HG02623 (cell line): Measurements from ENCODE around the gene CHD5.
"Not testable (repeated sequence)": the region's sequence is repeated elsewhere in the genome, so short reads cannot be mapped to it uniquely, and the experiment has no call there.

ENCODE experiments used
- ATAC-seq: cut with Tn5 transposase; IDR thresholded peaks from one replicate; pipeline ENCODE4 v1.9.1; 2021; ENCODE audit warnings: moderate library complexity; ENCODE audit not compliant: unreplicated experiment

CHD5 gene

DNA sequence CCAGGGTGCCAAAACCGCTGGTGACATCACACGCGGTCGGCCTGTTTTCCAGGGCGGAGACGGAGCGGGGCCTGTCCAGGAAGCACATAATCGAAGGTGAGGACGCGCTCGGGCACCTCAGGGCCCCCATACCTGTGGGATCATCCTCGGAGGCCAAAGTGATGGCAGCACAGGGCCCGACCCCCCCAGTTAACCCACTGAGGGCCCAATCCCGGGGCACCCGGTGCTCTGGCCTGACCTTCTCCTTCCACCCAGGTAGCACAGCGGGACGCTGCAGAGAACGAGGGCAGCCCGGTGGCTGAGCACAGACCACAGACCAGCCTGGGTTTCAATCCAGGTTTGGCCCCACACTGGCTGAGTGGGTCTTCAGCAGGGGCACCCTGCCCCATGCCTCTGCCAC lies 91.2 kb downstream of the CHD5 start:
- ATAC-seq, result no peak

DNA sequence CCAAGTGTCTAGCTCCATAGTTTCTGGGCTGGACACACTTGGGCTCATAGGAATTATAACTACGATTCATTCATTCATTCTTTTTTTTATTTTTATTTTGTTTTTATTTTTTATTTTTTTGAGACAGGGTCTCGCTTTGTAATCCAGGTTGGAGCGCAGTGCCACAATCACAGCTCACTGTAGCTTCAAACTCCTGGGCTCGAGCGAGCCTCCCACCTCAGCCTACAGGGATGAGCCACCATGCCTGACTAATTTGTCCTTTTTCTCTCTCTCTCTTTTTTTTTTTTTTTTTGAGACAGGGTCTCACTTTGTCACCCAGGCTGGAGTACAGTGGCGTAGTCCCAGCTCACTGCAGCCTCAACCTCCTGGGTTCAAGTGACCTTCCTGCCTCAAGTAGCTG lies 92.2 kb downstream of the CHD5 start:
- ATAC-seq, result no peak

DNA sequence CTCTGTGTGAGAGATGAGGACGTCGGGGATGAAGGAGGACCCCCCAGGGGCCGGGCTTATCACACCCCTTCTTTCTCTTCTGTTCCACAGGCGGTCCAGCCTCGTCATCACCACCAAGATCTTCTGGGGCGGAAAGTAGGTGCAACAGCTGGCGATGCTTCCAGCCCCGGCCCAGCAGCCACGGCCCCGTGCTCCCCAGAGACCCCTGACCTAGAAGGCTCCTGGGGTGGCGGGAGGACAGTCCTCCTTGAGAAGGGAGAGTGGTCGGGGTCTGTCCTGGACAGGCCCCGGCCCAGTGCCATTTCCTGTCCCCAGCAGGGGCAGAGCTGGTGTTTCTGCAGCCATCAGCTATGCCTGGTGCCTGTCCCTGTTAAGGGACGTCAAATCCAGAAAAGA lies 92.7 kb downstream of the CHD5 start:
- no peak for ATAC-seq

GRCh38 chr1:6086762-6087376 lies 93.3 kb downstream of the CHD5 start:
- no peak for ATAC-seq

GRCh38 chr1:6086358-6086757 lies 93.8 kb downstream of the CHD5 start:
- no peak for ATAC-seq

DNA sequence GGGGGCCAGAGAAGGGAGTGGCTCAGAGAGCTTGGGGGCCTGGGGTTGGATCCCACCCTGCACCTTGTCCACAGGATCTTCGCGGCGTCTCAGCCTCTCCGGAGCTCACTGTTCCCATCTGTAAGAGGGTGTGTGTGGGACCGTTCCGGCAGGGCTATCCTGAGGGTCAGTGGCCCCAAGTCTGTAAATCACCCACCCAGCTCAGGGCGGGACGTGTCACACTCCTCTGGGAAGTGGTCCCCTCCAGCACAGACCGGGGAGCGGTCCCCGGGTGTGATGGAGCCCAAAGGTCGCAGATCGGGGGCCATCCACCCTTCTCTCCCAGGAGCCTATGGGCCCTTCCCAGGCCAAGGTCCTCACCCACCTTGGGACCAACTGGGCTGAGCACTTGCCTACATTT lies 94.5 kb downstream of the CHD5 start:
- ATAC-seq, result no peak

DNA sequence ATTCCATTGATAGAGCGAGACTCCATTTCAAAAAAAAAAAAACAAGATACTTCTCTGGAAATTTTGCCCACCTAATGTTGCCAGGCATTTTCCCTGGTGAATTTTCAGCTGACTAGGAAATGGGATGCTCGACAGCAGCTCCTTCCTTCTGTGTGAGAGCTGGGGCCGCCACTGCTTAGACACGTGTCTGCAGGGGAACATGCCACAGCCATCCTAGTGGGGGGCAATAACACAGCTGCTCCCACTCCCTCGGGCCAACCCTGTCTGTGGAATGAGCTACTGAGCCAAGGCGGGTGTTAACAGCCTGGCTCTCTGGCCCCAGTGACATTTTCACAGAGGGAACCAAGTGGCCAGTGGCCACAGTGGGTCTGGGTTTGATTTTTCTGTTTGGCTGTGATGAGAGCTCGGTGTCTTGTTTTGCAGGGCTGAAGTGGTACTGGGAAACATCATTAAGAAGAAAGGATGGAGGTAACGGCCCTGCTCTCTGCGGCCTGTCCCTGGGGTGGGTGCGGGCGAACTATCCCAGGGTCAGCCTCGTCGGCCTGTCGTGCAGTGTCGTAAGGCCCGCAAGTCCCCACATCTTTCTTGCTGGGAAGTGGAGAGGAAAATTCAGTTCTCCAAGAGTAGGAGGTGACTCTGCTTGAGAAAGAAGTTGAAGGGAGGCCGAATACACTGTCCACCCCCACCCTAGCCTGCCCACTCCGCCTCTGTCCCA lies 95.2 kb downstream of the CHD5 start:
- no peak for ATAC-seq

DNA sequence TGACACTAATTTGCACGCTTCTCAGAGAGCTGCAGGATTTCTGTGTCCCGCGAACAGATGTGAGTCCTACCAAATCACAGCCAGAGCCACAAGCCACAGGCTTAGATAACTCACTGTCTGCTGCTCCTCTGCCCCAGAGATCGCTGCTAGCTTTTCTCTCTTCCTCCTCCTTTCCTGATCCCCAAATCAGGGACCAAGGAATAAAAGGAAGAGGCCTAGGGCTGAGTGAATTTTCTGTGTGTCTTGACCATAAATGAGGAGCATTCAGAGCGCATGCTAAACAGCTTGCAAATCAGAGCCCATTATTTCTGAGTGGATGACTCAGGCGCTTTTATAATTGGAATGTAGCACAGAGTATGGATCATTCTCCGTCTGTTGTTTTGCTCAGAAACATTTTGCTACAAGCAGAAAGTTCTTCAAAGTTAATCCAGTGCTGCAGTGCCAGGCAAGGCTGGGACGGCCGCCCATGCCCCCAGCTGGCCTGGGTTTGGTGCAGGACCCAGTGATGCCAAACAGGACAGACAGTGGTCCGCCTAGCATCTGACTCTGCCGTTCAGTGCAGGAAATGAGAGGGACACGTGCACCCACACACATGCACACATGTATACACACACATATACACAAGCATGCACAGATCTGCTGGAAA lies 96.2 kb downstream of the CHD5 start:
- ATAC-seq, result no peak

GRCh38 chr1:6083385-6083784 lies 96.7 kb downstream of the CHD5 start:
- ATAC-seq, result no peak

- ATAC-seq, result no peak
These were observed 97.6 kb downstream of the CHD5 start for GRCh38 chr1:6082430-6082971.

DNA sequence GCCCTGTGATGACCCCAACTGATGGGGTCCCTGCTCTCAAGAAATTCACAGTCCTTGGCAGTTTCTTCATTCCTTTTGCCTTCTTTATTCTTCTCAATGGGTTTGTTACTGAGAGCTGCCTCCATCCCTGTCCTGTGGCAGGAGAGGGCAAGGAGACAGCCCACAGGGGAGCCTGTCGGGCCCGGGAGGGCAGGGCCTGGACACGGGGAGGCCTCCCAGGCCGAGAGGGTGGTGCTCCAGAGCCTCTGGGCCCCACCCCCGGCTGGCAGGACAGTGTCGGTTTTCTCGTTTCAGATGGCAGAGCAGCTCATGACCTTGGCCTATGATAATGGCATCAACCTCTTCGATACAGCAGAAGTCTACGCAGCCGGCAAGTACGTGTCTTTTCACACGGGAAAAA lies 98.2 kb downstream of the CHD5 start:
- no peak for ATAC-seq

DNA sequence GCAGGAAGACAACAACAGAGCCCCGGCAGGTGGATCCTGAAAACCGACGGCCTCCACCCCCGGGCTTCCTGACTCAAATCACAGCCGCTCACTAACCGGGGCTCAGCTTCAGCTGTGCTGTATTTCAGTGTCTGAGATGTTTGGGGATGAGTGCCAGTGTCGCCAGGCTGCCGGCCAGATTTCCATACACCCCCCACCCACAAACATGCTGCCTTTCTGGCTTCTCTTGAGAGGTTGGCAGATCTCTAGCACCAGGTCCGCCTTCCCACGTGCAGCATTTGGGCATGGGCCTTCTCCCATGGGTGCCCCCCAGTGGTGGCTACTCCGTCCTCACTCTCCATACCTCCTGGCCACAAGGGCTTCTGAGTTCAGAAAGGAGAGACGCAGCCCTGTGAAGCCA lies 99.7 kb downstream of the CHD5 start:
- no peak for ATAC-seq

GRCh38 chr1:6077919-6078318 lies 102.2 kb downstream of the CHD5 start:
- no peak for ATAC-seq

GRCh38 chr1:6077506-6077905 lies 102.6 kb downstream of the CHD5 start:
- no peak for ATAC-seq

GRCh38 chr1:6077061-6077460 lies 103.1 kb downstream of the CHD5 start:
- not testable (repeated sequence) for ATAC-seq

DNA sequence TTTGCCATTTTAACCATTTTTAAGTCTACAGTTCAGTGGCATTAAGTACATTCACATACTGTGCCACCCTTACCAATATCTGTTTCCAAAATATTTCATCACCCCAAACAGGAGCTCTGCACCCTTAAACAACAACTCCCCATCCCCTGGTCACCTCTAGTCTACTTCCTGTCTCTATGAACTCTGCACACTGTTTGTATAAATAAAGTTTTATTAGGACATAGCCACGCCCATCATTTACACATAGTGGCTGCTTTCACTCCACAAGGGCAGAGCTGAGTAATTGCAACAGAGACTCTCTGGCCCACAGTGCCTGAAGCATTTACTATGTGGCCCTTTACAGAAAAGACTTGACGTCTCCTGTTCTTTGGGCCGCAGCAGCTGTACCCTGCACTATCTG lies 104.4 kb downstream of the CHD5 start:
- no peak for ATAC-seq

DNA sequence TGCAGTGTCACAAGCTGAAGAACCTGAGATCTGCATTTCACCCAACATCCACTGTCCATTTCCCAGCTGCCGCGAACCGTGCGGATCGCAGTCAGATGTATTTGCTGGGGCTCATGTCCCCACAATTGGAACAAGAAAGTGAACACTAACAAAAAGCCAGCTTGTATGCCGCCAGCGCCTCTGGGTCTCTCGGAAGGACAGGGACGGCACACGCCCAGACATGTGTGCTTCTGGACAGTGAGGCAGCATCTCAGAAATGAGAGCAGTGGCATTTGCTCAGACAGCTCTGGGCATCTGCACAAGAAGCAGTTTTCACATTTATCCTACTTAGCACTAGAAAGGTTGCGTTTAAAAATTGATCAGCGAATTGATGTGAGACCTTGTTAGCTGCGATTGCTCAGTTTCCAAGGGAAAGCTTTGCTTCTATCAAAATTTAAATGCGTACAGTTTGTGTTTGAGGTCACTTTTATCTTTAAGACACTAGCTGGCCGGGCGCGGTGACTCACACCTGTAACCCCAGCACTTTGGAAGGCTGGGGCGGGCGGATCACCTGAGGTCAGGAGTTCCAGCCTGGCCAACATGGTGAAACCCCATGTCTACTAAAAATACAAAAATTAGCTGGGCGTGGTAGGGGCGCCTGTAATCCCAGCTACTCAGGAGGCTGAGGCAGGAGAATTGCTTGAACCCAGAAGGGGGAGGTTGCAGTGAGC lies 105.8 kb downstream of the CHD5 start:
- no peak for ATAC-seq

GRCh38 chr1:6073480-6074053 lies 106.6 kb downstream of the CHD5 start:
- no peak for ATAC-seq

- ATAC-seq, result no peak
These were observed 107.2 kb downstream of the CHD5 start for GRCh38 chr1:6072774-6073479.

DNA sequence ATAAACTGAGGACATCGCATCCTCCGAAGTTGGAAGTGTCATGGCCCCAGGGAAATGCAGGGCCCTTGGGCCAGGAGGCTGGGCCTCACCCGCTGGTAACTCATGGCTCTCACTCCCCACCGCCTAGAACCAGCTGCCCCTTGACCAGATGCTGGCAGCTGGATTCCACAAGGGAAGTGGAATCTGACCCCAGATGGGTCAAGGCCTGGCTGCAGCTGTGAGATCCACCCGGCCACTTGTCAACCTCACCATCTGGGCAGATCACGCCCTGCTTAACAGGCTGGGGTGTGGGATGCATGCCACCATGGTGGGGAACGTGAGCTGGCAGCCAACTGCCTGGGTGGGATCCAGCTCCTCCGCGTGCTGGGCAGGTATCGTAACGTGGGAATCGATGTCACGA lies 108.9 kb downstream of the CHD5 start:
- no peak for ATAC-seq
